Caco-2 (cell line): ENCODE measurements around the gene IQSEC3. TPM values are rescaled to one million over a fixed set of nuclear protein-coding genes. Genes with fewer than 3 reads are reported as not detected.

ENCODE experiments used
- BruUV-seq: library from RNA; stranded (reverse); fragments of 400-500 nt; replicated peaks from 2 replicates; lab custom pipeline; 2021; lab: Mats Ljungman, UMichigan
- CTCF ChIA-PET: fragments of 300-600 bp; sonication (Branson Sonifier 250); formaldehyde crosslinking; loops from one replicate; lab custom pipeline; 2022; ENCODE audit warnings: antibody characterized with exemption; lab: Charles Lee
- POLR2A ChIA-PET: fragments of 300-600 bp; sonication (Branson Sonifier 250); formaldehyde crosslinking; loops from one replicate; lab custom pipeline; 2022; ENCODE audit warnings: antibody characterized with exemption; lab: Charles Lee
- DNase-seq, 2 experiments: peaks; one replicate each; pipeline versions ENCODE4 v3.0.0 to v3.0.0-alpha.2; 2020 to 2022
- H3K27me3 ChIP-seq: replicated peaks from 2 replicates; pipeline ENCODE4 v1.6.0; 2011; ENCODE audit warnings: low read length; ENCODE audit not compliant: control insufficient read depth, insufficient read depth
- H3K36me3 ChIP-seq: 2 replicates; pipeline ENCODE4 v1.5.1; 2011; ENCODE audit warnings: low read length; ENCODE audit not compliant: control insufficient read depth, insufficient read depth
- H3K4me1 ChIP-seq: fragments of 250-450 bp; sonication (Bioruptor Pico); 2 replicates; pipeline ENCODE4 v1.5.1; 2020; ENCODE audit warnings: mild to moderate bottlenecking
- H3K4me3 ChIP-seq: 2 replicates; pipeline ENCODE4 v1.5.1; 2011; ENCODE audit warnings: low read depth, mild to moderate bottlenecking, control low read depth, low read length
- H3K9me3 ChIP-seq: fragments of 250-450 bp; sonication (Bioruptor Pico); 2 replicates; pipeline ENCODE4 v1.5.1; 2020; ENCODE audit warnings: mild to moderate bottlenecking, moderate library complexity
- H3K27ac Mint-ChIP-seq: one replicate; pipeline ENCODE4 v1.8.0; 2022; ENCODE audit warnings: mixed read lengths; ENCODE audit not compliant: unreplicated experiment
- H3K27me3 Mint-ChIP-seq: one replicate; pipeline ENCODE4 v1.8.0; 2022; ENCODE audit warnings: mixed read lengths; ENCODE audit not compliant: insufficient read depth, unreplicated experiment
- H3K36me3 Mint-ChIP-seq: one replicate; pipeline ENCODE4 v1.8.0; 2022; ENCODE audit warnings: mild to moderate bottlenecking, mixed read lengths; ENCODE audit not compliant: insufficient read depth, unreplicated experiment
- H3K4me1 Mint-ChIP-seq: one replicate; pipeline ENCODE4 v1.8.0; 2022; ENCODE audit warnings: low read depth, mixed read lengths; ENCODE audit not compliant: unreplicated experiment
- H3K4me3 Mint-ChIP-seq: one replicate; pipeline ENCODE4 v1.8.0; 2022; ENCODE audit warnings: mild to moderate bottlenecking, moderate library complexity, mixed read lengths; ENCODE audit not compliant: unreplicated experiment
- H3K9me3 Mint-ChIP-seq: one replicate; pipeline ENCODE4 v1.8.0; 2022; ENCODE audit warnings: mixed read lengths; ENCODE audit not compliant: unreplicated experiment
- CTCF ChIP-seq, 2 experiments: fragments of 200-600 bp in 1 of 2; IDR thresholded peaks; 1 replicate in 1 of 2; 2 replicates in 1 of 2; pipeline versions ENCODE4 v1.5.1 to v1.8.0; 2011 to 2022; ENCODE audit warnings: antibody characterized with exemption in 1 of 2, control low read depth in 1 of 2, inconsistent platforms in 1 of 2, low read depth in 1 of 2, low read length in 1 of 2, mild to moderate bottlenecking in 1 of 2, moderate library complexity in 1 of 2; ENCODE audit not compliant: insufficient read depth in 1 of 2, severe bottlenecking in 1 of 2, unreplicated experiment in 1 of 2
- intact Hi-C: fragments of 100-400 bp; cut with micrococcal nuclease; formaldehyde crosslinking; loops from one replicate; pipeline ENCODE4 v1.10.0; 2022; ENCODE audit not compliant: unreplicated experiment
- total RNA-seq: library from RNA; stranded (reverse); gene quantifications from 2 replicates; pipeline ENCODE4 v1.2.3, GENCODE V29; 2022

The IQSEC3 gene
- total RNA-seq, 1 experiment from 2014 or later: 0.59 TPM

GRCh38 chr12:109446-109845, 42.9 kb downstream of the IQSEC3 start:
- no peaks in the 10 kb centered on the region for H3K36me3 Mint-ChIP-seq
- intact Hi-C loops: loop anchor here (5.0 kb wide), 1 partner anchor 33 kb away; no protein-coding TSS in a partner anchor
- no peaks in the 10 kb centered on the region for H3K36me3 ChIP-seq
- ChIA-PET POLR2A (no interaction called here), CTCF (interaction anchor here (1.6 kb wide), 1 partner anchor 44 kb away, joined by 4 read pairs; no protein-coding TSS in a partner anchor)
- H3K4me3 ChIP-seq: no peak overlapping the region
- H3K27me3 Mint-ChIP-seq: peaks cover 8% of the 10 kb centered on the region
- H3K4me1 ChIP-seq: peaks cover 19% of the 10 kb centered on the region
- H3K4me3 Mint-ChIP-seq: no peak overlapping the region
- DNase-seq: no peak
- H3K27ac Mint-ChIP-seq: no peak overlapping the region
- peaks cover 13% of the 10 kb centered on the region for H3K4me1 Mint-ChIP-seq
- H3K9me3 Mint-ChIP-seq: no peaks in the 10 kb centered on the region
- BruUV-seq: no TSS peak
- TF ChIP-seq CTCF (IDR thresholded peaks at IDR 0.05; ENCODE audit: insufficient read depth in 1 of 2, low read depth in 1 of 2, low read length in 1 of 2, severe bottlenecking in 1 of 2, unreplicated experiment in 1 of 2): no peak
- no peaks in the 10 kb centered on the region for H3K27me3 ChIP-seq
- no peaks in the 10 kb centered on the region for H3K9me3 ChIP-seq

GRCh38 chr12:109872-110271, 43.3 kb downstream of the IQSEC3 start:
- intact Hi-C loops: loop anchor here (5.0 kb wide), 1 partner anchor 32 kb away; no protein-coding TSS in a partner anchor
- no peak for DNase-seq
- Mint-ChIP-seq H3K4me3 (no peak overlapping the region), H3K4me1 (peaks cover 13% of the 10 kb centered on the region), H3K27me3 (peaks cover 8% of the 10 kb centered on the region), H3K36me3 (no peaks in the 10 kb centered on the region), H3K27ac (no peak overlapping the region), H3K9me3 (no peaks in the 10 kb centered on the region)
- Histone ChIP-seq H3K36me3 (no peaks in the 10 kb centered on the region), H3K27me3 (no peaks in the 10 kb centered on the region), H3K4me1 (peaks cover 15% of the 10 kb centered on the region), H3K9me3 (no peaks in the 10 kb centered on the region), H3K4me3 (no peak overlapping the region)
- CTCF ChIA-PET: interaction anchor here (1.6 kb wide), 1 partner anchor 43 kb away, joined by 4 read pairs; no protein-coding TSS in a partner anchor
- POLR2A ChIA-PET: no interaction called here
- TF ChIP-seq CTCF (IDR thresholded peaks at IDR 0.05; ENCODE audit: insufficient read depth in 1 of 2, low read depth in 1 of 2, low read length in 1 of 2, severe bottlenecking in 1 of 2, unreplicated experiment in 1 of 2): no peak
- no TSS peak for BruUV-seq

- CTCF ChIA-PET: no interaction called here
- POLR2A ChIA-PET: no interaction called here
- H3K36me3 ChIP-seq: no peaks in the 10 kb centered on the region
- no TSS peak for BruUV-seq
- intact Hi-C loops: no loop called here
- H3K9me3 ChIP-seq: no peaks in the 10 kb centered on the region
- H3K4me3 Mint-ChIP-seq: no peak overlapping the region
- H3K36me3 Mint-ChIP-seq: no peaks in the 10 kb centered on the region
- no peak for TF ChIP-seq CTCF (IDR thresholded peaks at IDR 0.05; ENCODE audit: insufficient read depth in 1 of 2, low read depth in 1 of 2, low read length in 1 of 2, severe bottlenecking in 1 of 2, unreplicated experiment in 1 of 2)
- peaks cover 8% of the 10 kb centered on the region for H3K27me3 Mint-ChIP-seq
- H3K9me3 Mint-ChIP-seq: no peaks in the 10 kb centered on the region
- no peak overlapping the region for H3K27ac Mint-ChIP-seq
- H3K4me3 ChIP-seq: no peak overlapping the region
- H3K27me3 ChIP-seq: no peaks in the 10 kb centered on the region
- no peak for DNase-seq
- H3K4me1 Mint-ChIP-seq: peaks cover 13% of the 10 kb centered on the region
- H3K4me1 ChIP-seq: peaks cover 13% of the 10 kb centered on the region
Observed at GRCh38 chr12:111699-112493, 45.3 kb downstream of the IQSEC3 start.
